Prostate gland (tissue), 2 donors: ENCODE measurements around the gene C5orf63. TPM values are rescaled to one million over a fixed set of nuclear protein-coding genes. Genes with fewer than 3 reads are reported as not detected.

Experiments used
- DNase-seq: peaks from one replicate; pipeline ENCODE4 v3.0.0-alpha.2; 2019; ENCODE audit warnings: low spot score
- H3K27ac ChIP-seq, 2 donors: fragments of 200-600 bp; sonication (generic); 2 replicates each; pipeline ENCODE4 v1.5.1; 2017 to 2019
- H3K27me3 ChIP-seq: fragments of 200-600 bp; sonication (generic); replicated peaks from 2 replicates; pipeline ENCODE4 v1.5.1; 2019; ENCODE audit not compliant: insufficient read depth
- H3K36me3 ChIP-seq, 2 donors: fragments of 200-600 bp; sonication (generic); 1 replicate in 1 of 2; 2 replicates in 1 of 2; pipeline versions ENCODE4 v1.5.1 to v1.8.1; 2017 to 2019
- H3K4me1 ChIP-seq: fragments of 200-600 bp; sonication (generic); replicated peaks from 2 replicates; pipeline ENCODE4 v1.5.1; 2019
- H3K4me3 ChIP-seq, 2 donors: fragments of 200-600 bp; sonication (generic); 2 replicates each; pipeline ENCODE4 v1.5.1; 2017 to 2019
- H3K9me3 ChIP-seq: fragments of 200-600 bp; sonication (generic); 2 replicates; pipeline ENCODE4 v1.5.1; 2017
- POLR2A ChIP-seq: fragments of 450-650 bp; IDR thresholded peaks from one replicate; pipeline ENCODE4 v1.6.1; 2016; ENCODE audit warnings: antibody characterized with exemption, mild to moderate bottlenecking
- POLR2AphosphoS5 ChIP-seq: sonication (generic); formaldehyde crosslinking; IDR thresholded peaks from one replicate; pipeline ENCODE4 v1.6.1; 2017; ENCODE audit warnings: antibody characterized with exemption
- WGBS: methylation state at CpG from one replicate; pipeline ENCODE4 v1.1.5; 2018; 5-methylcytosine and 5-hydroxymethylcytosine counted together
- intact Hi-C: fragments of 100-400 bp; cut with DNase I; formaldehyde crosslinking; loops from one replicate; pipeline ENCODE4 v1.14.2; 2022
- total RNA-seq, 2 donors: library from RNA; depleted of rRNA; stranded (reverse); fragments of >200 nt; gene quantifications; one replicate each; pipeline ENCODE4 v1.1.0, GENCODE V29; 2016
- TF ChIP-seq, protein P1 (sequence below), 4 experiments: fragments of 200-600 bp in 2 of 4; fragments of 450-650 bp in 2 of 4; sonication (generic) in 2 of 4; IDR thresholded peaks; 1 replicate in 3 of 4; 2 replicates in 1 of 4; pipeline ENCODE4 v1.5.1; 2016 to 2019; ENCODE audit warnings: antibody characterized with exemption in 4 of 4, mild to moderate bottlenecking in 2 of 4, moderate library complexity in 2 of 4

The C5orf63 gene
- total RNA-seq, 2 donors from 2014 or later, result 1.5 to 14.9 TPM

DNA sequence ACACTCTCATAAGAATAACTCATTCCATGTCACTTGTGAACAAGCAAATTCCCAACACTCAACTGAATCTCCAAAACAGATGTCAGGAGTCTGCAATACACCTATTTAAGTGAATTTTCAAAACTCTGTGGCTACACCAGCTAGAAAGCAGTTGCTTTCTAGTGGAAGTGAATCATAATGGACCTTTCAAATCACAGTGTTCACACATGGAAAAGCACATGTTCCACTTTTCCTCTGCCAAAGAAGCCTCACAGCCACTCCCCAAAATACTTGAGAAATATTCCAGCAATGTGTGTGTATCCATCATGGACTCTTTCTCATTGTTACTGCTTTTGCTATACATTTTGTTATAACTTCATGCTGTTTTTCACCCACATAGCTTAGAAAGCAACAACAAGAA lies 60.4 kb downstream of the C5orf63 start:
- intact Hi-C loops, result no loop called here
- TF ChIP-seq POLR2AphosphoS5 (no peak), POLR2A (no peak)
- TF ChIP-seq, protein P1, sequence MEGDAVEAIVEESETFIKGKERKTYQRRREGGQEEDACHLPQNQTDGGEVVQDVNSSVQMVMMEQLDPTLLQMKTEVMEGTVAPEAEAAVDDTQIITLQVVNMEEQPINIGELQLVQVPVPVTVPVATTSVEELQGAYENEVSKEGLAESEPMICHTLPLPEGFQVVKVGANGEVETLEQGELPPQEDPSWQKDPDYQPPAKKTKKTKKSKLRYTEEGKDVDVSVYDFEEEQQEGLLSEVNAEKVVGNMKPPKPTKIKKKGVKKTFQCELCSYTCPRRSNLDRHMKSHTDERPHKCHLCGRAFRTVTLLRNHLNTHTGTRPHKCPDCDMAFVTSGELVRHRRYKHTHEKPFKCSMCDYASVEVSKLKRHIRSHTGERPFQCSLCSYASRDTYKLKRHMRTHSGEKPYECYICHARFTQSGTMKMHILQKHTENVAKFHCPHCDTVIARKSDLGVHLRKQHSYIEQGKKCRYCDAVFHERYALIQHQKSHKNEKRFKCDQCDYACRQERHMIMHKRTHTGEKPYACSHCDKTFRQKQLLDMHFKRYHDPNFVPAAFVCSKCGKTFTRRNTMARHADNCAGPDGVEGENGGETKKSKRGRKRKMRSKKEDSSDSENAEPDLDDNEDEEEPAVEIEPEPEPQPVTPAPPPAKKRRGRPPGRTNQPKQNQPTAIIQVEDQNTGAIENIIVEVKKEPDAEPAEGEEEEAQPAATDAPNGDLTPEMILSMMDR (IDR thresholded peaks at IDR 0.05), result no peak
- H3K27ac ChIP-seq, result no peak overlapping the region
- no peaks in the 10 kb centered on the region for H3K36me3 ChIP-seq
- H3K9me3 ChIP-seq, result no peaks in the 10 kb centered on the region
- no peak overlapping the region for H3K4me3 ChIP-seq
- H3K4me1 ChIP-seq, result no peaks in the 10 kb centered on the region
- H3K27me3 ChIP-seq, result no peaks in the 10 kb centered on the region
- DNase-seq, result no peak

- DNase-seq, result no peak
- intact Hi-C loops, result no loop called here
- H3K4me3 ChIP-seq, result no peak overlapping the region
- H3K4me1 ChIP-seq, result no peaks in the 10 kb centered on the region
- H3K27ac ChIP-seq, result no peak overlapping the region
- H3K36me3 ChIP-seq, result no peaks in the 10 kb centered on the region
- H3K9me3 ChIP-seq, result no peaks in the 10 kb centered on the region
- 88% methylated on average over 2 of the region's 2 CpGs for WGBS
- H3K27me3 ChIP-seq, result no peaks in the 10 kb centered on the region
- TF ChIP-seq, protein P1 (IDR thresholded peaks at IDR 0.05), result no peak
- TF ChIP-seq POLR2A (no peak), POLR2AphosphoS5 (no peak)
Measured at GRCh38 chr5:127011961-127012644, 61.2 kb downstream of the C5orf63 start.

GRCh38 chr5:127011153-127011552 lies 62.1 kb downstream of the C5orf63 start:
- intact Hi-C loops, result no loop called here
- TF ChIP-seq, protein P1 (IDR thresholded peaks at IDR 0.05), result no peak
- Histone ChIP-seq H3K27ac (no peak overlapping the region), H3K27me3 (no peaks in the 10 kb centered on the region), H3K9me3 (no peaks in the 10 kb centered on the region), H3K4me1 (no peaks in the 10 kb centered on the region), H3K36me3 (no peaks in the 10 kb centered on the region), H3K4me3 (no peak overlapping the region)
- no peak for DNase-seq
- WGBS, result 53% methylated on average over 4 of the region's 4 CpGs

- no peak for DNase-seq
- TF ChIP-seq POLR2A (no peak), POLR2AphosphoS5 (no peak)
- TF ChIP-seq, protein P1 (IDR thresholded peaks at IDR 0.05), result no peak
- no peaks in the 10 kb centered on the region for H3K27me3 ChIP-seq
- WGBS, result 91% methylated on average over 2 of the region's 2 CpGs
- H3K9me3 ChIP-seq, result no peaks in the 10 kb centered on the region
- intact Hi-C loops, result no loop called here
- no peaks in the 10 kb centered on the region for H3K36me3 ChIP-seq
- H3K4me3 ChIP-seq, result no peak overlapping the region
- H3K4me1 ChIP-seq, result no peaks in the 10 kb centered on the region
- H3K27ac ChIP-seq, result no peak overlapping the region
Measured at GRCh38 chr5:127010362-127010761, 62.9 kb downstream of the C5orf63 start.

DNA sequence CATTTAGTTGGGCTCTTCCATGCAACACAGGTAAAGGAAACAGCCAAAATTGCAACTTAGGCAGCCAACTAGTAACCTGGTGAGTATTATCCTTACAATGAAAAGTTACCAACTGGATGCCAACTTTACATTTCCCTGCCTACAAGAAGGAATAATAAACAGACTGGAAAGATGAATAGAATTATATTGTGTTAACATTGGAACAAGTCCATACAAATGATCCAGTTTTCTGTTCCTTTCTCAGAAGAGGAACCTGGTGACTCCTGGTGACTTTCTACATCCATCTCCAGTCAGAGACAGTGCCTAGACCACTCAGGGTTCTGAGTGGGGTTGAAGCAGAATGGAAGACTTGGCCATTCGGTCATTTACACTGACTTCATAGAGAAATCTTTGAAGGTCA lies 63.5 kb downstream of the C5orf63 start:
- Histone ChIP-seq H3K4me1 (no peaks in the 10 kb centered on the region), H3K9me3 (no peaks in the 10 kb centered on the region), H3K4me3 (no peak overlapping the region), H3K27me3 (no peaks in the 10 kb centered on the region), H3K36me3 (no peaks in the 10 kb centered on the region), H3K27ac (no peak overlapping the region)
- WGBS, result 96% methylated on average over 1 of the region's 1 CpG
- TF ChIP-seq, protein P1 (IDR thresholded peaks at IDR 0.05), result no peak
- TF ChIP-seq POLR2AphosphoS5, result peak; percentile 10
- intact Hi-C loops, result no loop called here
- no peak for DNase-seq
